NCI-H146 (cell line): ENCODE data around the gene MLXIPL.
"Not testable (repeated sequence)": the region's sequence is repeated elsewhere in the genome, so short reads cannot be mapped to it uniquely, and the experiment has no call there.

Experiments used
- DNase-seq: peaks from one replicate; lab custom pipeline; 2025; lab: John Stamatoyannopoulos, UW

Gene MLXIPL

DNA sequence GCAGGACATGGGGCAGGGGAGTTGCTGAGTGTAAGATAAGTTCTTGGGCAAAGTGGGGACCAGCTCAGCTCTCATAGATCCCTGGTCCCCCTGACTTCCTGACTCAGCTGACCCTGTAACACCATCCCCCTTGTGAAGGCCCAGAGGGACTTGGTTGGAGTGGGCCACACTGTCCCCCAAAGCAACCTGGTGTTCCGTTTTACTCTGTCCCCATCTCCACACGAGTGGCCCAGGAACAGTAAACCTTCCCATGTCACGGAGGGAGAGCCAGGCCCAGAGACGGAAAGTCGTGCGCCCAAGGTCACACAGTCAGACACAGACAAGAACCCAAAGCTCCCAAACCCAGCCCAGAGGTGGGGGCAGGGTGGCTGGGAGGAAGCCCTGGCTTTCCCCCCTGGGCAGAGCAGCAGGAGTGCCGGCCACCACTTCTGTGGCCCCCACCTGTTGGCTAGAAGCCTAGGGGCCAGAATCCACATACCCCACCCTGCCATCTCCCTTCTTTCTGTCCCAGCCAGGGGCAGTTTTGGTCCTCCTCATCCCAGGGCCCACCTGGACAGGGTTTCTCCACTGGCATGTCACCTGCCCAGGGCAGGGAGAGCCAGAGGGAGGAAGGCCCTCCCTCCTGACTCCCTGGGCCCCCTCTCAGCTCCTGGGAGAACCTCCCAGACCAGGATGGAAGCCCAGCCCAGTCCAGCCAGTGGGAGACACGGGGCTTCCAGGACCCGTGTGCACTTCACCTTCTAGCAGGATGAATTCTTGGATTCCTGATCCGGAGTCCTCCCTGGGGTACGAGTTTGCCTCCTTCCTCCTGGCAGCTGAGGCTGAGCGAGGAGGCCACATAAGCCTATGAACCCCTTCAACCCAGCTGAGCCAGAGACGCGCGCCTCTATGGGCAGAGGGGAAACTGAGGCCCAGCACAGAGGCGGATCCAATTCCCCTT is 22.7 kb upstream of the MLXIPL start:
- no peak for DNase-seq

GRCh38 chr7:73645643-73646174 is 21.4 kb upstream of the MLXIPL start:
- DNase-seq = no peak

DNA sequence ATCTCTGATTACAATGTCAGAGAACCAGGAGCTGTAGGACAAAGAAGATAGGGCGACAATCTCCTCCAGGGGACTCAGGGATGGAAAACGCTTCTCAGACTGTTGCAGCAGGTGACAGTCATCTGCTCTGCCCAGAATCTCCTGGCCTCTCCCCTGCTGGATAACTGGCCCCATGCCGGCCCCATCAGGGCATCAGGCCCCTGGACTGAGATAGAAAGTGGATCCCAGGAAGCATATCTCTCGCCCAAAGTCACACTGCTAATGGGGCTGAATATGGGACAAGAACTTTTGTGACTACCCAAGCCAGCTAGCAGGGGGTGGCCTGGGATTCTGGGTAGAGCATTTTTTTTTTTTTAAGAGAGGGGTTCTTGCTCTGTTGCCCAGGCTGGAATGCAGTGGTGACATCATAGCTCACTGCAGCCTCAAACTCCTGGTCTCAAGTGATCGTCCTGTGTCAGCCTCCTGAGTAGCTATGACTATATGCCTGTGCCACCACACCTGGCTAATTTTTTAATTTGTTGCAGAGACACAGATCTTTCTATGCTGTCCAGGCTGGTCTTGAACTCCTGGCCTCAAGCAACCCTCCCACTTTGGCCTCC is 20.5 kb upstream of the MLXIPL start:
- DNase-seq = no peak

GRCh38 chr7:73642834-73643233 is 18.5 kb upstream of the MLXIPL start:
- DNase-seq = no peak

- no peak for DNase-seq
Observed at GRCh38 chr7:73638911-73639310, 14.6 kb upstream of the MLXIPL start.

GRCh38 chr7:73635428-73636200 is 11.3 kb upstream of the MLXIPL start:
- no peak for DNase-seq

- DNase-seq = no peak
Observed at GRCh38 chr7:73633844-73634243, 9.5 kb upstream of the MLXIPL start.

DNA sequence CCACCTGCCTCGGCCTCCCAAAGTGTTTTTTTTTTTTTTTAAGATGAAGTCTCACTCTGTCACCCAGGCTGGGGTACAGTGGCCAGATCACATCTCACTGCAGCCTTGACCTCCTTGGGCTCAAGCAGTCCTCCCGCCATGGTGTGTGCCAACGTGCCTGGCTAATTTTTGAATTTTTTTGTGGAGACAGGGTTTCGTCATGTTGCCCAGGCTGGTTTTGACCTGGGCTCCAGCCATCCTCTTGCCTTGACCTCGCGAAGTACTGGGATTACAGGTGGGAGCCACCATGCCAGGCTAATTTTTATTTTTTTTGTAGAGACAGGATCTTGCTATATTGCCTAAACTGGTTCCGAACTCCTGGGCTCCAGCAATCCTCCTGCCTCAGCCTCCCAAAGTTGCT is 9.0 kb upstream of the MLXIPL start:
- DNase-seq = no peak

- DNase-seq = no peak
Observed at GRCh38 chr7:73631558-73631957, 7.2 kb upstream of the MLXIPL start.

DNA sequence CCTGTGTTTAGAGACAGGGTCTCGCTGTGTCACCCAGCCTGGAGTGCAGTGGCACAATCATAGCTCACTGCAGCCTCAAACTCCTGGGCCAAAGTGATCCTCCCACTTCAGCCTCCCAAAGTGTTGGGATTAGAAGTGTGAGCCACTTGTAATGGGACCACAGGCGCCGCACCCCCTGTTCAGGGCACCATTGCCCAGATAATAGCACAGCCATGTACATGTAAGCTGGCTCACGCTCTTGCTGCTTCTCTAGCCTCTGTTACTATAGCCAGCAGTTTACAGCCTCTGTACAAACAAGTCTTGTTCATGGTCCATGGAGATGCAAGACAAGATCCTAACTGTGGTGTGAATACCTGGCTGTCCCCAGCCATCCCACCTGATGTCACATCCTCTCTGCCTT is 4.2 kb upstream of the MLXIPL start:
- DNase-seq = no peak

- DNase-seq = no peak
Observed at GRCh38 chr7:73626814-73627213, 2.5 kb upstream of the MLXIPL start.

GRCh38 chr7:73625276-73625675 is 954 bp upstream of the MLXIPL start:
- no peak for DNase-seq

GRCh38 chr7:73624669-73625001 is 313 bp upstream of the MLXIPL start:
- no peak for DNase-seq

DNA sequence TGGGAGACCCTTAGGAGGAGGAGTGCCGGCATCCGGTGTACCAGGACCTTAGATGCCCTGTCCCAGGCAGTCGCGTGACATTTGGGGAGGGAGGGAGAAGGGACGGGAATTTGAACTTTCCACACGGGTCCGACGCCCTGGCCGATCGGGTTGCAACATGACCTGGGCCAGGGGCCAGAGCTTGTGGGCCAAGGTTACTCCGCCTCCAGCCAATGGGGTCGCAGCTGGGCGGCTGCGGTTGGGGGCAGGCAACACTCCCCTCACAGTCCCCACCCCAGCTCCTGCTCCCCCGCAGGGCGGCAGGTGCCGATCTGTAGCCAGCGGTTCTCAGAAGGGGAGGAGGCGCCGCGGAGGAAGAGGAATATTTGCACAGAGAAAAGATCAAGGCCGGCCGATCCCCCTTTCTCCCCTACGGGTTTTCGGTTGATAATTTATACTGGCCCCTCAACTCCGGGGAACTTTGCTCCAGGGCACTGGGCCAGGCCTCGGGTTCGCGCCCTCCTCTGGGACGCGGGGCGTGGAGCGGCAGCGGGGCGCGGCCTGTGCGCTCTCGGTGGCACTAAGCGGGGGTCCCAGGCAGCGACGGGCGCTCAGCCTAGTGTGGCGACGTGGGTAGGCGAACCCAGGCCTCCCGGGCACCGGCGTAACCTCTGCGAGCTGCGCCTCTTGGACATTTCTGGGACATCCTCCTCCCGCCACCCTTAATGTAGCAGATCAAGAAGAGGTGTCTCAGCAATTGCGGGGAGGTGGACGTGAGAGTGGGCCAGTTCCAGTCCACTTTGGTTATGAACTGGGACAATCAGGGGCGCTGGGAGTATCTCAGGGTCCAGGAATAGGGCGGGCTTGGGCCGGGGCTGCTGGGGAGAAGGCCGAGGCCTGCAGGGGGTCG is 1.2 kb downstream of the MLXIPL start:
- DNase-seq = peak; percentile 37

DNA sequence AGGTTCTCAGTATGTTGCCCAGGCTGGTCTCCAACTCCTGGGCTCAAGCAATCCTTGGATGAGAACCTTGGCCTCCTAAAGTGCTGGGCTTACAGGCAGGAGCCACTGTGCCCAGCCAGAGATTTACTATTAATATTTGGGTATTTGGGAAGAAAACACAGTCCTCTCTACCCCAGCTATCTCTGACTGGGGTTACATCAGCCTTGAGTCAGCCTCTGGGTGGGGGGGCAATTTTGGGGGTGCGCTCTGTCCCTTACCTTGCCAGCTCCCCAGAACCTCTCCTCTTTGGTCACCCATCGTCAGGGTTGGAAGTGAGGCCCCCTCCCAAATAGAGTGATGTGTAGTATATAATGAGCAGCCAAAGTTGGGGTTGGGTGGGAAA is 1.8 kb downstream of the MLXIPL start:
- no peak for DNase-seq

DNA sequence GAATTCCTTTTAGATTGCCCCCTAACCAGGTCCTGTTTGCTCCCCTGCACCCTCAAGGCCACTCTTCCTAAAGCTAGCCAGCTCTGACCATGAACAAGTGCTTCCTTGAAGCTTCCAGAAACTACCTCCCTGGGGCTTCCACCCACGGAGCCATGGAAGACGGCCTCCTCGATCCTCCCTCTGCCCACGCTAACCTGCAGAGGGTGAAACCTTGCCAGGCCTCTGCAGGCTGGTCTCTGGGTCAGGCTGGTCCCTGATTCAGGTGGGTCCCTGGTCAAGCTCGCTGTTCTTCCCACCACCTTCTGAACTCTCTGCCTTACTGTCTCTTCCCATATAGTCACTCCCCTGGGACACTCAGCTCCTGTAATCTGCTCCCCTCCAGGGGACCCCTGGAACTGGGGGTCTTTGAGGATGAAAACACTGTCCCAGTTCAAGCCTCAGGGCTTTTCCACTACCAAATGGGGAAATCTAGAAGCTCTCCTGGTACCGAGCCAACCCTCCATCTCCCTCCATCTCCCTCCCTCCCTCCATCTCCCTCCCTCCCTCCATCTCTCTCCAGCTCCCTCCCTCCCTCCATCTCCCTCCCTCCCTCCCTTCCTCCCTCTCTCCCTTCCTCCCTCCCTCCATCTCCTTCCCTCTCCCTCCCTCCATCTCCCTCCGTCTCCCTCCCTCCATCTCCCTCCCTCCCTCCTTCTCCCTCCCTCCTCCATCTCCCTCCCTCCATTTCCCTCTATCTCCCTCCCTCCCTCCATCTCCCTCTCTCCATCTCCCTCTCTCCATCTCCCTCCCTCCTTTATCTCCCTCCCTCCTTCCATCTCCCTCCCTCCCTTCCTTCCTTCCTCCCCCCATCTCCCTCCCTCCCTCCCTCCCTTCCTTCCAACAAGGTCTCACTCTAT is 2.9 kb downstream of the MLXIPL start:
- DNase-seq = no peak

DNA sequence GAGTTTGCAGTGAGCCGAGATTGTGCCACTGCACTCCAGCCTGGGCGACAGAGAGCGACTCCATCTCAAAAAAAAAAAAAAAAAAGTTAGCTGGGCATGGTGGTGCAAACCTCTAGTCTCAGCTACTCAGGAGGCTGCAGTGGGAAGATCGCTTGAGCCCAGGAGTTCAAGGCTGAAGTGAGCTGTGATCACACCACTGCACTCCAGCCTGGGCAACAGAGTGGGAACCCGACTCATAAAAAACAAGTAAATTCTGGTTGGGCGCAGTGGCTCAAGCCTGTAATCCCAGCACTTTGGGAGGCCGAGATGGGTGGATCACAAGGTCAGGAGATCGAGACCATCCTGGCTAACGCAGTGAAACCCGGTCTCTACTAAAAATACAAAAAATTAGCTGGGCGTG is 4.9 kb downstream of the MLXIPL start:
- not testable (repeated sequence) for DNase-seq

GRCh38 chr7:73618538-73618937 is 5.8 kb downstream of the MLXIPL start:
- no peak for DNase-seq

GRCh38 chr7:73617520-73617919 is 6.8 kb downstream of the MLXIPL start:
- DNase-seq = not testable (repeated sequence)

DNA sequence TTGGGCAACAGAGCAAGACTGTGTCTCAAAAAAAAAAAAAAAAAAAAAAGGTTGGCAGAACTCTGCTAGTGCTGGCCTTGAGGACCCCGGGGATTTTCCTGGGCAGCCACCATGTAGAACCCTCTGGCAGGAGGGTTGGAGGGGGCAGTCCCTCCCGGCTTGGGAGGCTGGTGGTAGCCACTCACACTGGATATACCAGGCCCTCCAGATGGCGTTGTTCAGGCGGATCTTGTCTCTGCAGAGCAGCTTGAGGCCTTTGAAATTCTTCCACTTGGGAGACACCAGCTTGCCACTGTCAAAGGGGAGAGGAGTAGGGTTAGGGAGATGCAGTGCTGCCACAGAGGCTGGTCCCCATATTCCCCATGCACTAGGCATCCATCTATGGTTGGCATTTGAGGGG is 8.4 kb downstream of the MLXIPL start:
- DNase-seq = no peak

- DNase-seq = not testable (repeated sequence)
Observed at GRCh38 chr7:73614937-73615336, 9.4 kb downstream of the MLXIPL start.
